CD4-positive, alpha-beta T cell (primary cell): ENCODE measurements around the gene PAX2. TPM values are rescaled to one million over a fixed set of nuclear protein-coding genes. Genes with fewer than 3 reads are reported as not detected.

Experiments
- ATAC-seq: fragments of 200-7000 bp; cut with Tn5 transposase; one replicate; pipeline ENCODE4 v1.10.0; 2022; ENCODE audit warnings: mild to moderate bottlenecking; ENCODE audit not compliant: poor library complexity
- CTCF ChIA-PET: fragments of 350-600 bp; sonication (Branson Sonifier 250); formaldehyde crosslinking; loops from one replicate; lab custom pipeline; 2021; ENCODE audit warnings: antibody characterized with exemption, inconsistent platforms; lab: Charles Lee
- POLR2A ChIA-PET: fragments of 350-600 bp; sonication (Branson Sonifier 250); formaldehyde crosslinking; loops from one replicate; lab custom pipeline; 2021; ENCODE audit warnings: antibody characterized with exemption, inconsistent platforms; lab: Charles Lee
- DNase-seq, 14 experiments: peaks; one replicate each; pipeline ENCODE4 v3.0.0-alpha.2; 2013 to 2020; ENCODE audit warnings: mixed read lengths in 2 of 14
- H3K27ac ChIP-seq, 2 donors: one replicate each; pipeline versions ENCODE4 v1.5.1 to v1.7.0; 2013; ENCODE audit warnings: low read length in 2 of 2, low read depth in 1 of 2, mild to moderate bottlenecking in 1 of 2
- H3K27me3 ChIP-seq, 2 experiments: 1 replicate in 1 of 2; 2 replicates in 1 of 2; pipeline versions ENCODE4 v1.6.1 to v1.7.0; 2013; ENCODE audit warnings: low read length in 2 of 2, control low read depth in 1 of 2, mild to moderate bottlenecking in 1 of 2, moderate library complexity in 1 of 2; ENCODE audit not compliant: insufficient read depth in 2 of 2, control insufficient read depth in 1 of 2
- H3K36me3 ChIP-seq: one replicate; pipeline ENCODE4 v1.6.1; 2013; ENCODE audit warnings: low read length, control low read depth; ENCODE audit not compliant: insufficient read depth
- H3K4me1 ChIP-seq: one replicate; pipeline ENCODE4 v1.6.1; 2013; ENCODE audit warnings: low read length, control low read depth; ENCODE audit not compliant: insufficient read depth
- H3K4me3 ChIP-seq: one replicate; pipeline ENCODE4 v1.5.1; 2013; ENCODE audit warnings: mild to moderate bottlenecking, low read length, moderate library complexity
- H3K9me3 ChIP-seq, 2 experiments: 1 replicate in 1 of 2; 2 replicates in 1 of 2; pipeline versions ENCODE4 v1.6.1 to v1.7.0; 2013; ENCODE audit warnings: low read length in 2 of 2, mild to moderate bottlenecking in 2 of 2, control low read depth in 1 of 2, moderate library complexity in 1 of 2; ENCODE audit not compliant: control insufficient read depth in 1 of 2, insufficient read depth in 1 of 2
- H3K27ac Mint-ChIP-seq: one replicate; pipeline ENCODE4 v1.8.0; 2020; ENCODE audit warnings: mixed read lengths
- H3K27me3 Mint-ChIP-seq: one replicate; pipeline ENCODE4 v1.8.0; 2021; ENCODE audit warnings: mixed read lengths
- H3K36me3 Mint-ChIP-seq: one replicate; pipeline ENCODE4 v1.8.0; 2021; ENCODE audit warnings: low read depth, mixed read lengths
- H3K4me1 Mint-ChIP-seq: one replicate; pipeline ENCODE4 v1.8.0; 2021; ENCODE audit warnings: low read depth, mixed read lengths
- H3K4me3 Mint-ChIP-seq: one replicate; pipeline ENCODE4 v1.8.0; 2020; ENCODE audit warnings: mild to moderate bottlenecking, mixed read lengths
- H3K9me3 Mint-ChIP-seq: one replicate; pipeline ENCODE4 v1.8.0; 2020; ENCODE audit warnings: mixed read lengths
- CTCF ChIP-seq: fragments of 200-600 bp; IDR thresholded peaks from one replicate; pipeline ENCODE4 v1.8.0; 2022; ENCODE audit warnings: antibody characterized with exemption, mild to moderate bottlenecking
- intact Hi-C, 2 experiments: fragments of 100-400 bp; cut with DNase I in 1 of 2; cut with micrococcal nuclease in 1 of 2; formaldehyde crosslinking; loops; one replicate each; pipeline versions ENCODE4 v1.15.1 to v1.9.0; 2023 to 2025; cut with DNase I, micrococcal nuclease
- total RNA-seq, 174 experiments: library from RNA in 2 of 174; stranded (reverse) in 2 of 174; gene quantifications; one replicate each; pipeline ENCODE4 v1.2.3 and lab custom pipeline; 2021 to 2026

The PAX2 gene
- total RNA-seq, 2 experiments from 2014 or later, result not detected

GRCh38 chr10:100828738-100829096 lies 83.3 kb downstream of the PAX2 start:
- intact Hi-C loops, result loop anchor here in 1 of 2 experiments (5.0 kb wide), 1 partner anchor 266 kb away; no protein-coding TSS in a partner anchor
- ATAC-seq (peak; percentile 48), DNase-seq (peak in 5 of 14 experiments; percentile 14 to 62 (median 55))
- no peak overlapping the region for H3K27ac Mint-ChIP-seq
- CTCF ChIA-PET, result no interaction called here
- peaks cover 42% of the 10 kb centered on the region for H3K4me1 Mint-ChIP-seq
- Histone ChIP-seq H3K27me3 (peaks cover 74 to 91% of the 10 kb centered on the region in 2 experiments), H3K36me3 (no peaks in the 10 kb centered on the region), H3K4me1 (peaks cover 44% of the 10 kb centered on the region), H3K9me3 (peaks cover 0 to 30% of the 10 kb centered on the region in 2 experiments), H3K4me3 (peak overlapping the region; percentile 47), H3K27ac (no peak overlapping the region)
- TF ChIP-seq CTCF, result no peak
- peaks cover 49% of the 10 kb centered on the region for H3K27me3 Mint-ChIP-seq
- H3K4me3 Mint-ChIP-seq, result peak overlapping the region; percentile 89
- H3K36me3 Mint-ChIP-seq, result no peaks in the 10 kb centered on the region
- H3K9me3 Mint-ChIP-seq, result no peaks in the 10 kb centered on the region
- POLR2A ChIA-PET, result no interaction called here

DNA sequence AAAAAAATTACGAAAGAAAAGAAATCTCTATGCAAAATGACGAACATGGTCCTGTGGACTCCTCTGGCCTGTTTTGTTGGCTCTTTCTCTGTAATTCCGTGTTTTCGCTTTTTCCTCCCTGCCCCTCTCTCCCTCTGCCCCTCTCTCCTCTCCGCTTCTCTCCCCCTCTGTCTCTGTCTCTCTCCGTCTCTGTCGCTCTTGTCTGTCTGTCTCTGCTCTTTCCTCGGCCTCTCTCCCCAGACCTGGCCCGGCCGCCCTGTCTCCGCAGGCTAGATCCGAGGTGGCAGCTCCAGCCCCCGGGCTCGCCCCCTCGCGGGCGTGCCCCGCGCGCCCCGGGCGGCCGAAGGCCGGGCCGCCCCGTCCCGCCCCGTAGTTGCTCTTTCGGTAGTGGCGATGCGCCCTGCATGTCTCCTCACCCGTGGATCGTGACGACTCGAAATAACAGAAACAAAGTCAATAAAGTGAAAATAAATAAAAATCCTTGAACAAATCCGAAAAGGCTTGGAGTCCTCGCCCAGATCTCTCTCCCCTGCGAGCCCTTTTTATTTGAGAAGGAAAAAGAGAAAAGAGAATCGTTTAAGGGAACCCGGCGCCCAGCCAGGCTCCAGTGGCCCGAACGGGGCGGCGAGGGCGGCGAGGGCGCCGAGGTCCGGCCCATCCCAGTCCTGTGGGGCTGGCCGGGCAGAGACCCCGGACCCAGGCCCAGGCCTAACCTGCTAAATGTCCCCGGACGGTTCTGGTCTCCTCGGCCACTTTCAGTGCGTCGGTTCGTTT lies 83.9 kb downstream of the PAX2 start:
- DNase-seq (peak in 1 of 14 experiments; percentile 10), ATAC-seq (no peak)
- Histone ChIP-seq H3K9me3 (peaks cover 0 to 30% of the 10 kb centered on the region in 2 experiments), H3K27ac (no peak overlapping the region), H3K36me3 (no peaks in the 10 kb centered on the region), H3K27me3 (peaks cover 69 to 86% of the 10 kb centered on the region in 2 experiments), H3K4me1 (peaks cover 44% of the 10 kb centered on the region), H3K4me3 (peak overlapping the region; percentile 47)
- ChIA-PET CTCF (no interaction called here), POLR2A (no interaction called here)
- H3K9me3 Mint-ChIP-seq, result no peaks in the 10 kb centered on the region
- H3K27ac Mint-ChIP-seq, result no peak overlapping the region
- H3K36me3 Mint-ChIP-seq, result no peaks in the 10 kb centered on the region
- peaks cover 42% of the 10 kb centered on the region for H3K4me1 Mint-ChIP-seq
- H3K4me3 Mint-ChIP-seq, result peak overlapping the region; percentile 89
- TF ChIP-seq CTCF, result no peak
- intact Hi-C loops, result loop anchor here in 1 of 2 experiments (5.0 kb wide), 1 partner anchor 267 kb away; no protein-coding TSS in a partner anchor
- H3K27me3 Mint-ChIP-seq, result peaks cover 44% of the 10 kb centered on the region

- Mint-ChIP-seq H3K27me3 (peaks cover 35% of the 10 kb centered on the region), H3K4me3 (peak overlapping the region; percentile 88)
- TF ChIP-seq CTCF, result no peak
These were observed 84.7 kb downstream of the PAX2 start for GRCh38 chr10:100829933-100830727.

More at GRCh38 chr10:100829933-100830727, 84.7 kb downstream of the PAX2 start:
- POLR2A ChIA-PET, result no interaction called here
- Histone ChIP-seq H3K36me3 (no peaks in the 10 kb centered on the region), H3K4me1 (peaks cover 44% of the 10 kb centered on the region), H3K27me3 (peaks cover 68 to 86% of the 10 kb centered on the region in 2 experiments), H3K9me3 (peaks cover 0 to 30% of the 10 kb centered on the region in 2 experiments), H3K4me3 (no peak overlapping the region), H3K27ac (no peak overlapping the region)
- Mint-ChIP-seq H3K4me1 (peaks cover 42% of the 10 kb centered on the region), H3K9me3 (no peaks in the 10 kb centered on the region), H3K36me3 (no peaks in the 10 kb centered on the region), H3K27ac (no peak overlapping the region)
- DNase-seq (peak in 1 of 14 experiments; percentile 11), ATAC-seq (no peak)
- CTCF ChIA-PET, result no interaction called here
- intact Hi-C loops, result loop anchor here in 1 of 2 experiments (5.0 kb wide), 1 partner anchor 268 kb away; no protein-coding TSS in a partner anchor
